HepG2 (cell line): ENCODE measurements around the gene MS4A18. TPM values are rescaled to one million over a fixed set of nuclear protein-coding genes. Genes with fewer than 3 reads are reported as not detected.
"Not testable (repeated sequence)": the region's sequence is repeated elsewhere in the genome, so short reads cannot be mapped to it uniquely, and the experiment has no call there.

Experiments used
- ATAC-seq: fragments of 200-7000 bp; cut with Tn5 transposase; 3 replicates; pipeline ENCODE4 v1.9.1; 2020; ENCODE audit warnings: mild to moderate bottlenecking, moderate library complexity
- BruUV-seq: library from RNA; stranded (reverse); fragments of 400-500 nt; replicated peaks from 2 replicates; lab custom pipeline; 2021; lab: Mats Ljungman, UMichigan
- CTCF ChIA-PET: fragments of 300-600 bp; formaldehyde crosslinking; extraction: SDS; loops from one replicate; lab custom pipeline; 2021; ENCODE audit warnings: low total read pairs, inconsistent platforms, low intra/inter-chr PET ratio; lab: Yijun Ruan, JAX
- POLR2A ChIA-PET: fragments of 350-600 bp; sonication (Branson Sonifier 250); formaldehyde crosslinking; loops from one replicate; lab custom pipeline; 2020; ENCODE audit warnings: antibody characterized with exemption, inconsistent platforms; lab: Yijun Ruan, JAX
- DNase-seq: peaks from one replicate; pipeline ENCODE4 v3.0.0-alpha.2; 2015; ENCODE audit warnings: low spot score
- FAIRE-seq: peaks from 3 replicates; lab custom pipeline; 2011; peaks lifted over from hg19 to GRCh38; lab: Jason Lieb, UNC
- H2AFZ ChIP-seq: one replicate; pipeline ENCODE4 v1.6.1; 2011; ENCODE audit warnings: low read length, inconsistent platforms
- H3K27ac ChIP-seq: fragments of 300-600 bp; 3 replicates; pipeline ENCODE4 v1.8.0; 2011; ENCODE audit warnings: mixed run types, mild to moderate bottlenecking, mixed read lengths, low read length, inconsistent platforms; ENCODE audit not compliant: insufficient read depth; ENCODE audit errors: extremely low read length
- H3K27me3 ChIP-seq, 2 experiments: fragments of 200-600 bp in 1 of 2; 2 replicates in 1 of 2; 3 replicates in 1 of 2; pipeline versions ENCODE4 v1.6.0 to v1.8.0; 2011; ENCODE audit warnings: low read length in 2 of 2, mild to moderate bottlenecking in 2 of 2, moderate library complexity in 2 of 2, inconsistent platforms in 1 of 2; ENCODE audit not compliant: insufficient read depth in 2 of 2, control insufficient read depth in 1 of 2
- H3K36me3 ChIP-seq, 2 experiments: fragments of 200-600 bp in 1 of 2; replicated peaks in 1 of 2; 2 replicates in 1 of 2; 3 replicates in 1 of 2; pipeline versions ENCODE4 v1.5.1 to v1.8.0; 2011; ENCODE audit warnings: low read length in 2 of 2, inconsistent platforms in 1 of 2; ENCODE audit not compliant: insufficient read depth in 2 of 2, control insufficient read depth in 1 of 2
- H3K4me1 ChIP-seq: 2 replicates; pipeline ENCODE4 v1.5.1; 2012; ENCODE audit warnings: low read length, inconsistent platforms; ENCODE audit not compliant: insufficient read depth
- H3K4me2 ChIP-seq: 2 replicates; pipeline ENCODE4 v1.6.0; 2011; ENCODE audit warnings: low read depth, low read length, inconsistent platforms
- H3K4me3 ChIP-seq, 3 experiments: fragments of 200-600 bp in 1 of 3; sonication (generic), shearing (Covaris generic) in 1 of 3; replicated peaks in 1 of 3; 2 replicates each; pipeline ENCODE4 v1.5.1; 2011 to 2016; ENCODE audit warnings: low read length in 3 of 3, inconsistent platforms in 2 of 3, low read depth in 2 of 3, mild to moderate bottlenecking in 2 of 3, control low read depth in 1 of 3, mixed read lengths in 1 of 3; ENCODE audit not compliant: insufficient read depth in 1 of 3
- H3K79me2 ChIP-seq: one replicate; pipeline ENCODE4 v1.6.1; 2011; ENCODE audit warnings: low read length, inconsistent platforms; ENCODE audit not compliant: insufficient read depth
- H3K9ac ChIP-seq: 2 replicates; pipeline ENCODE4 v1.6.0; 2011; ENCODE audit warnings: mild to moderate bottlenecking, low read depth, low read length, inconsistent platforms; ENCODE audit not compliant: insufficient read depth
- H3K9me3 ChIP-seq: 2 replicates; pipeline ENCODE4 v1.5.1; 2012; ENCODE audit warnings: mild to moderate bottlenecking, low read length
- H4K20me1 ChIP-seq: 2 replicates; pipeline ENCODE4 v1.6.0; 2011; ENCODE audit warnings: inconsistent platforms, mild to moderate bottlenecking, low read length, moderate library complexity; ENCODE audit not compliant: insufficient read depth
- HOXA7 ChIP-seq: sonication (generic); formaldehyde crosslinking; IDR thresholded peaks from 2 replicates; pipeline ENCODE4 v1.8.1; 2022; ENCODE audit warnings: mild to moderate bottlenecking, missing genetic modification reagents, moderate library complexity
- PAWR ChIP-seq: sonication (generic); formaldehyde crosslinking; IDR thresholded peaks from 2 replicates; pipeline ENCODE4 v1.4.0; 2020; ENCODE audit warnings: missing genetic modification reagents, mild to moderate bottlenecking, borderline replicate concordance
- ZBTB4 ChIP-seq: sonication (generic); formaldehyde crosslinking; IDR thresholded peaks from 2 replicates; pipeline ENCODE4 v1.4.0; 2020; ENCODE audit warnings: missing genetic modification reagents, mild to moderate bottlenecking, borderline replicate concordance
- ZNF260 ChIP-seq: sonication (generic); formaldehyde crosslinking; IDR thresholded peaks from 2 replicates; pipeline ENCODE4 v1.4.0; 2020; ENCODE audit warnings: missing genetic modification reagents, low read depth, mild to moderate bottlenecking, borderline replicate concordance
- ZNF558 ChIP-seq: sonication (generic); formaldehyde crosslinking; IDR thresholded peaks from 2 replicates; pipeline ENCODE4 v1.9.0; 2022; ENCODE audit warnings: mild to moderate bottlenecking, missing genetic modification reagents, borderline replicate concordance
- ZNF639 ChIP-seq: conservative IDR thresholded peaks from 2 replicates; pipeline ENCODE4 v1.6.1; 2018; ENCODE audit warnings: missing genetic modification reagents
- ZNF841 ChIP-seq: sonication (generic); formaldehyde crosslinking; IDR thresholded peaks from 2 replicates; pipeline ENCODE4 v1.8.1; 2023; ENCODE audit warnings: missing genetic modification reagents, borderline replicate concordance
- ZSCAN25 ChIP-seq: sonication (generic); formaldehyde crosslinking; IDR thresholded peaks from 2 replicates; pipeline ENCODE4 v1.8.0; 2022; ENCODE audit warnings: mild to moderate bottlenecking, missing genetic modification reagents
- WGBS: methylation state at CpG from one replicate; pipeline ENCODE4 v1.1.6; 2017; ENCODE audit warnings: low lambda C conversion rate; 5-methylcytosine and 5-hydroxymethylcytosine counted together
- in situ Hi-C: cut with HindIII; loops from 2 replicates; pipeline ENCODE4 v1.10.0; 2017; ENCODE audit warnings: low pct_unique_long_range_greater_than_20kb; ENCODE audit not compliant: extremely low pct_ligation_motif_present
- intact Hi-C: fragments of 100-400 bp; cut with micrococcal nuclease; formaldehyde crosslinking; loops from one replicate; pipeline ENCODE4 v1.10.0; 2022; ENCODE audit not compliant: unreplicated experiment
- polyA plus RNA-seq, 8 experiments: library from polyadenylated mRNA; depleted of rRNA in 3 of 8; stranded (reverse) in 7 of 8; unstranded in 1 of 8; fragments of >200 nt; fragmentation: Illumina TruSeq in 4 of 8; extraction: Trizol in 4 of 8; gene quantifications; 2 replicates each; pipeline versions ENCODE4 v1.2.1 to v1.2.3, GENCODE V29; 2011 to 2016; ENCODE audit warnings: low read depth in 4 of 8, missing spikeins in 1 of 8, mixed read lengths in 1 of 8; ENCODE audit not compliant: insufficient read depth in 1 of 8
- total RNA-seq, 5 experiments: library from RNA; depleted of rRNA; stranded (reverse); fragments of >200 nt; fragmentation: Illumina TruSeq; extraction: Trizol; gene quantifications; 2 replicates each; pipeline ENCODE4 v1.2.3, GENCODE V29; 2016; ENCODE audit warnings: low read depth in 1 of 5
- TF ChIP-seq, protein P1 (sequence below): sonication (generic); formaldehyde crosslinking; IDR thresholded peaks from 2 replicates; pipeline ENCODE4 v1.4.0; 2020; ENCODE audit warnings: mild to moderate bottlenecking, missing genetic modification reagents

The MS4A18 gene
- total and polyA plus RNA-seq, 2 of the 13 experiments (the other 11 are each of a cell fraction or from before 2014, with no cell fraction given), result not detected

GRCh38 chr11:60710482-60710881 lies 14.0 kb upstream of the MS4A18 start (continued):
- TF ChIP-seq ZBTB4 (CRISPR knock-in tag), result no peak
- no peak for TF ChIP-seq ZNF841
- no peak for TF ChIP-seq PAWR
- no peak for TF ChIP-seq ZNF639 (CRISPR knock-in tag)

DNA sequence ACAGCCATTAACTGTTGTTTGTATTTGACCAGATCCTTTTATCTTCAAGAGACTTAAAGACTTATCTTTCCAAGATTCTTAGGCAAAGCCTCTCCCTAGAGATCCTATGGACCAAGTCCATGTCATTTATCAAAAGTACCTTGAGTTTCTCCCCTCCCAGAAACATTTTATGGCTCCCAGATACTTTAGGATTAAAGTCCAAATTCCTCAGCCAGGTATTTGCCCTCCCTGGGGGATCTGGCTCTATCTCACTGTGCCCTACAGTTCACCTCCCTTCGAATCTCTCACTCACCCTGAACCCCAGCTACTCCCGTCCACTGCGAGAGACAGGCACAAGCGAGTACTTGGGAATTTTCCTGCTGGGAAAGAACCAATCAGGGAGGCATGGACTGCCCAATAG lies 13.2 kb upstream of the MS4A18 start:
- ATAC-seq (no peak), DNase-seq (no peak), FAIRE-seq (no peak)
- Histone ChIP-seq H4K20me1 (no peaks in the 10 kb centered on the region), H3K27me3 (peaks cover 0 to 18% of the 10 kb centered on the region in 2 experiments; a peak in 1 of 5 replicates), H3K4me1 (no peaks in the 10 kb centered on the region), H2AFZ (no peak overlapping the region), H3K79me2 (no peaks in the 10 kb centered on the region), H3K36me3 (no peaks in the 10 kb centered on the region), H3K4me2 (no peak overlapping the region), H3K9me3 (no peaks in the 10 kb centered on the region), H3K27ac (no peak overlapping the region), H3K9ac (no peak overlapping the region), H3K4me3 (no peak overlapping the region)
- in situ Hi-C loops, result no loop called here
- WGBS, result 8% methylated on average over 4 of the region's 4 CpGs
- TF ChIP-seq HOXA7 (CRISPR knock-in tag) (no peak), ZSCAN25 (CRISPR knock-in tag) (no peak), ZNF558 (no peak), ZNF260 (CRISPR knock-in tag) (no peak)
- TF ChIP-seq, protein P1, sequence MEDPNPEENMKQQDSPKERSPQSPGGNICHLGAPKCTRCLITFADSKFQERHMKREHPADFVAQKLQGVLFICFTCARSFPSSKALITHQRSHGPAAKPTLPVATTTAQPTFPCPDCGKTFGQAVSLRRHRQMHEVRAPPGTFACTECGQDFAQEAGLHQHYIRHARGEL (CRISPR knock-in tag), result no peak
- ChIA-PET POLR2A (no interaction called here), CTCF (no interaction called here)
- intact Hi-C loops, result no loop called here
- no TSS peak for BruUV-seq

DNA sequence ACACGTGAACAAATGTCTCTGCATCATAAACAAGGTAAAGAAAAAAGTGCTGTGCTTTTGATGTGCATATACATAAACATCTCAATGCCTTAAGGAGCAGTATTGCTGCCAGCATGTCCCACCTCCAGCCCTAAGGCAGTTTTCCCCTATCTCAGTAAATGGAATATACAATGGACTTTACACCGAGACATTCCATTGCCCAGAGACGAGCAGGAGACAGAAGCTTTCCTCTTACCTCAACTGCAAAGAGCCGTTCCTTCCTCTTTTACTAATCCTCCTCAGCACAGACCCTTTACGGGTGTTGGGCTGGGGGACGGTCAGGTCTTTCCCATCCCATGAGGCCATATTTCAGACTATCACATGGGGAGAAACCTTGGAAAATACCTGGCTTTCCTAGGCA lies 11.1 kb upstream of the MS4A18 start:
- 36% methylated on average over 6 of the region's 6 CpGs for WGBS
- H3K4me1 ChIP-seq, H3K4me2 ChIP-seq, H3K79me2 ChIP-seq, CTCF ChIA-PET, FAIRE-seq, H2AFZ ChIP-seq, H3K27ac ChIP-seq, H3K36me3 ChIP-seq, BruUV-seq, in situ Hi-C loops, H3K4me3 ChIP-seq, POLR2A ChIA-PET, H3K9ac ChIP-seq, DNase-seq, ATAC-seq, H3K9me3 ChIP-seq, intact Hi-C loops, H4K20me1 ChIP-seq: not testable (repeated sequence)
- peaks cover 0 to 13% of the 10 kb centered on the region in 2 experiments; a peak in 3 of 5 replicates for H3K27me3 ChIP-seq
